Keratinocyte (primary cell): ENCODE measurements around the gene SP7. TPM values are rescaled to one million over a fixed set of nuclear protein-coding genes. Genes with fewer than 3 reads are reported as not detected.

ENCODE experiments used
- DNase-seq: peaks from one replicate; pipeline ENCODE4 v3.0.0-alpha.2; 2011; ENCODE audit warnings: low read depth, missing footprints, low spot score
- FAIRE-seq: peaks from 2 replicates; lab custom pipeline; 2011; peaks lifted over from hg19 to GRCh38; lab: Jason Lieb, UNC
- H2AFZ ChIP-seq: 2 replicates; pipeline ENCODE4 v1.6.0; 2012; ENCODE audit warnings: low read length, control low read depth, inconsistent platforms; ENCODE audit not compliant: control insufficient read depth
- H3K27ac ChIP-seq: 2 replicates; pipeline ENCODE4 v1.5.1; 2011; ENCODE audit warnings: low read length; ENCODE audit not compliant: control insufficient read depth, insufficient read depth
- H3K27me3 ChIP-seq: 3 replicates; pipeline ENCODE4 v1.6.0; 2011; ENCODE audit warnings: low read length; ENCODE audit not compliant: control insufficient read depth, insufficient read depth; ENCODE audit errors: extremely low read depth
- H3K36me3 ChIP-seq, 2 experiments: 2 replicates in 1 of 2; 3 replicates in 1 of 2; pipeline ENCODE4 v1.5.1; 2011; ENCODE audit warnings: low read length in 2 of 2, mild to moderate bottlenecking in 1 of 2; ENCODE audit not compliant: control insufficient read depth in 2 of 2, insufficient read depth in 2 of 2; ENCODE audit errors: extremely low read depth in 1 of 2
- H3K4me1 ChIP-seq: 3 replicates; pipeline ENCODE4 v1.5.1; 2011; ENCODE audit warnings: low read length; ENCODE audit not compliant: control insufficient read depth, insufficient read depth; ENCODE audit errors: extremely low read depth
- H3K4me2 ChIP-seq: 3 replicates; pipeline ENCODE4 v1.6.0; 2011; ENCODE audit warnings: low read depth, low read length; ENCODE audit not compliant: control insufficient read depth, insufficient read depth; ENCODE audit errors: extremely low read depth
- H3K4me3 ChIP-seq, 3 experiments: fragments of 200-600 bp in 1 of 3; sonication (generic) in 1 of 3; 2 replicates in 2 of 3; 3 replicates in 1 of 3; pipeline ENCODE4 v1.5.1; 2011 to 2016; ENCODE audit warnings: low read length in 3 of 3, mild to moderate bottlenecking in 3 of 3, control low read depth in 2 of 3, inconsistent platforms in 1 of 3, low read depth in 1 of 3, mixed read lengths in 1 of 3, mixed run types in 1 of 3, moderate library complexity in 1 of 3; ENCODE audit not compliant: control insufficient read depth in 2 of 3, insufficient read depth in 2 of 3; ENCODE audit errors: extremely low read depth in 1 of 3
- H3K79me2 ChIP-seq: 2 replicates; pipeline ENCODE4 v1.6.0; 2012; ENCODE audit warnings: low read length; ENCODE audit not compliant: control insufficient read depth, insufficient read depth
- H3K9ac ChIP-seq: 3 replicates; pipeline ENCODE4 v1.6.0; 2011; ENCODE audit warnings: low read length; ENCODE audit not compliant: control insufficient read depth, insufficient read depth; ENCODE audit errors: extremely low read depth
- H3K9me1 ChIP-seq: 3 replicates; pipeline ENCODE4 v1.6.0; 2011; ENCODE audit warnings: low read length; ENCODE audit not compliant: control insufficient read depth, insufficient read depth; ENCODE audit errors: extremely low read depth
- H3K9me3 ChIP-seq: 2 replicates; pipeline ENCODE4 v1.5.1; 2012; ENCODE audit warnings: low read depth, low read length; ENCODE audit not compliant: control insufficient read depth
- H4K20me1 ChIP-seq: 3 replicates; pipeline ENCODE4 v1.6.0; 2011; ENCODE audit warnings: low read length; ENCODE audit not compliant: control insufficient read depth, insufficient read depth; ENCODE audit errors: extremely low read depth
- EZH2 ChIP-seq: IDR thresholded peaks from one replicate; pipeline ENCODE4 v1.6.1; 2012; ENCODE audit warnings: inconsistent platforms, mild to moderate bottlenecking, low read length, moderate library complexity
- dilution Hi-C: fragments of 300-500 bp; cut with MboI; formaldehyde crosslinking; loops from one replicate; pipeline ENCODE4 v1.7.0; 2020; ENCODE audit warnings: low sequenced_read_pairs; ENCODE audit not compliant: extremely low pct_ligation_motif_present
- polyA plus RNA-seq, 5 experiments: library from polyadenylated mRNA; depleted of rRNA in 3 of 5; stranded (reverse) in 3 of 5; stranded (forward) in 1 of 5; unstranded in 1 of 5; fragments of >200 nt; gene quantifications; 1 replicate in 1 of 5; 2 replicates in 3 of 5; 3 replicates in 1 of 5; pipeline versions ENCODE4 v1.2.1 to v1.2.3, GENCODE V29; 2011 to 2012; ENCODE audit warnings: missing spikeins in 2 of 5, low read depth in 1 of 5, low replicate concordance in 1 of 5
- TF ChIP-seq, protein P1 (sequence below), 3 experiments: IDR thresholded peaks in 1 of 3; conservative IDR thresholded peaks in 1 of 3; optimal IDR thresholded peaks in 1 of 3; 2 replicates in 2 of 3; 3 replicates in 1 of 3; pipeline versions ENCODE3 to v1.5.1; 2011; ENCODE audit warnings: low read length in 3 of 3, mild to moderate bottlenecking in 3 of 3, moderate library complexity in 2 of 3, control low read depth in 1 of 3, inconsistent platforms in 1 of 3; ENCODE audit not compliant: insufficient read depth in 2 of 3; ENCODE audit errors: extremely low read depth in 1 of 3

Gene SP7
- polyA plus RNA-seq, 1 donor (not counting 4 experiments of a cell fraction or from before 2014, with no cell fraction given): not detected

DNA sequence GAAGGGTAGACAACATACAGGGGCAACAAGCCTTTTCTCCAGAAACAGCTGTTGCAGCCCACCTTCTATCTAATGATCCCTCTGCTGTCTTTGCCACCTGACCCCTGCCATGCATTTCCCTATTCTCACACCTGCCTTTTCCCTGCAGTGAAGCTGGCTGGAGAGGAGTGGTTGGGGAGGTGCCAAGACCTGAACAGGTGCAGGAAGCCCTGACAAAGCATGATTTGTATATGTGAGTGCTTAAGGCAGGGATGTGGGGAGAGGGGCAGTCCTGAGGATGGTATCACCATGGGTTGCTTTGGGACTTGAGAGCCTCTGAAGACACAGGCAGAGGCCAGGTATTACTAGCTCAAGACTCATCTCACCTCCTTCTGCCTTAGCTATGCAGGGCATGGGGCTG lies 43.7 kb downstream of the SP7 start:
- Histone ChIP-seq H3K27me3 (no peaks in the 10 kb centered on the region), H3K4me3 (no peak overlapping the region), H3K9me1 (no peaks in the 10 kb centered on the region), H3K36me3 (peaks cover under 1 to 34% of the 10 kb centered on the region in 2 experiments), H4K20me1 (no peaks in the 10 kb centered on the region), H3K27ac (no peak overlapping the region), H3K4me1 (peaks cover 10% of the 10 kb centered on the region), H2AFZ (no peak overlapping the region), H3K9ac (no peak overlapping the region), H3K9me3 (no peaks in the 10 kb centered on the region), H3K4me2 (no peak overlapping the region), H3K79me2 (peaks cover 21% of the 10 kb centered on the region)
- FAIRE-seq (no peak), DNase-seq (no peak)
- TF ChIP-seq EZH2: no peak
- TF ChIP-seq, protein P1, sequence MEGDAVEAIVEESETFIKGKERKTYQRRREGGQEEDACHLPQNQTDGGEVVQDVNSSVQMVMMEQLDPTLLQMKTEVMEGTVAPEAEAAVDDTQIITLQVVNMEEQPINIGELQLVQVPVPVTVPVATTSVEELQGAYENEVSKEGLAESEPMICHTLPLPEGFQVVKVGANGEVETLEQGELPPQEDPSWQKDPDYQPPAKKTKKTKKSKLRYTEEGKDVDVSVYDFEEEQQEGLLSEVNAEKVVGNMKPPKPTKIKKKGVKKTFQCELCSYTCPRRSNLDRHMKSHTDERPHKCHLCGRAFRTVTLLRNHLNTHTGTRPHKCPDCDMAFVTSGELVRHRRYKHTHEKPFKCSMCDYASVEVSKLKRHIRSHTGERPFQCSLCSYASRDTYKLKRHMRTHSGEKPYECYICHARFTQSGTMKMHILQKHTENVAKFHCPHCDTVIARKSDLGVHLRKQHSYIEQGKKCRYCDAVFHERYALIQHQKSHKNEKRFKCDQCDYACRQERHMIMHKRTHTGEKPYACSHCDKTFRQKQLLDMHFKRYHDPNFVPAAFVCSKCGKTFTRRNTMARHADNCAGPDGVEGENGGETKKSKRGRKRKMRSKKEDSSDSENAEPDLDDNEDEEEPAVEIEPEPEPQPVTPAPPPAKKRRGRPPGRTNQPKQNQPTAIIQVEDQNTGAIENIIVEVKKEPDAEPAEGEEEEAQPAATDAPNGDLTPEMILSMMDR (optimal IDR thresholded peaks at IDR 0.05 in 1 of 3, IDR thresholded peaks at IDR 0.05 in 1 of 3, conservative IDR thresholded peaks at IDR 0.05 in 1 of 3; ENCODE audit: extremely low read depth in 1 of 3, insufficient read depth in 2 of 3, low read length in 3 of 3): no peak
- dilution Hi-C loops: no loop called here

DNA sequence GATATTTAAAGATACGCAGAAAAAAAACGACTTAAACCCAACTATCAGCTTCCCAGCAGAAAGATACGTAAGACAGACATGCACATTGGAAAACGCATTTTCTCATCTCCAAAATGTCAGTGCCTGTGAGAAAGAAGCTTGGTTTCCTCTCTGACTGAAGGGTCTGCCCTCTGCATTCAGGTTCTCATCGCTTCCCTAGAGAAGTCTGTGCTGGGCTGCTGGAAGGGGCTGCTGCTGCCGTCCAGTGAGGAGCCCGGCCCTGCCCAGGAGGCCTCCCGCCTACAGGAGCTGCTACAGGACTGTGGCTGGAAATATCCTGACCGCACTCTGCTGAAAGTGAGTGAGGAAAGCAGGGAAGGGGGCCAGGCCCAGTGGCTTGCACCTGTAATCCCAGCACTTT lies 45.5 kb downstream of the SP7 start:
- Histone ChIP-seq H2AFZ (no peak overlapping the region), H3K9ac (no peak overlapping the region), H3K4me1 (peaks cover 4% of the 10 kb centered on the region), H3K4me2 (no peak overlapping the region), H3K9me3 (no peaks in the 10 kb centered on the region), H3K27me3 (no peaks in the 10 kb centered on the region), H3K36me3 (peaks cover 0 to 35% of the 10 kb centered on the region in 2 experiments), H3K4me3 (no peak overlapping the region), H4K20me1 (no peaks in the 10 kb centered on the region), H3K9me1 (no peaks in the 10 kb centered on the region), H3K79me2 (peaks cover 3% of the 10 kb centered on the region), H3K27ac (no peak overlapping the region)
- FAIRE-seq: no peak
- DNase-seq: no peak
- TF ChIP-seq EZH2: no peak
- TF ChIP-seq, protein P1 (optimal IDR thresholded peaks at IDR 0.05 in 1 of 3, IDR thresholded peaks at IDR 0.05 in 1 of 3, conservative IDR thresholded peaks at IDR 0.05 in 1 of 3; ENCODE audit: extremely low read depth in 1 of 3, insufficient read depth in 2 of 3, low read length in 3 of 3): no peak
- dilution Hi-C loops: no loop called here
